HepG2 (cell line): ENCODE results near the gene HTN1. TPM values are rescaled to one million over a fixed set of nuclear protein-coding genes. Genes with fewer than 3 reads are reported as not detected.

Experiments used
- ATAC-seq: fragments of 200-7000 bp; cut with Tn5 transposase; 3 replicates; pipeline ENCODE4 v1.9.1; 2020; ENCODE audit warnings: mild to moderate bottlenecking, moderate library complexity
- BruUV-seq: library from RNA; stranded (reverse); fragments of 400-500 nt; replicated peaks from 2 replicates; lab custom pipeline; 2021; lab: Mats Ljungman, UMichigan
- CTCF ChIA-PET: fragments of 300-600 bp; formaldehyde crosslinking; extraction: SDS; loops from one replicate; lab custom pipeline; 2021; ENCODE audit warnings: low total read pairs, inconsistent platforms, low intra/inter-chr PET ratio; lab: Yijun Ruan, JAX
- POLR2A ChIA-PET: fragments of 350-600 bp; sonication (Branson Sonifier 250); formaldehyde crosslinking; loops from one replicate; lab custom pipeline; 2020; ENCODE audit warnings: antibody characterized with exemption, inconsistent platforms; lab: Yijun Ruan, JAX
- DNase-seq: peaks from one replicate; pipeline ENCODE4 v3.0.0-alpha.2; 2015; ENCODE audit warnings: low spot score
- FAIRE-seq: peaks from 3 replicates; lab custom pipeline; 2011; peaks lifted over from hg19 to GRCh38; lab: Jason Lieb, UNC
- H2AFZ ChIP-seq: one replicate; pipeline ENCODE4 v1.6.1; 2011; ENCODE audit warnings: low read length, inconsistent platforms
- H3K27ac ChIP-seq: fragments of 300-600 bp; 3 replicates; pipeline ENCODE4 v1.8.0; 2011; ENCODE audit warnings: mixed run types, mild to moderate bottlenecking, mixed read lengths, low read length, inconsistent platforms; ENCODE audit not compliant: insufficient read depth; ENCODE audit errors: extremely low read length
- H3K27me3 ChIP-seq, 2 experiments: fragments of 200-600 bp in 1 of 2; 2 replicates in 1 of 2; 3 replicates in 1 of 2; pipeline versions ENCODE4 v1.6.0 to v1.8.0; 2011; ENCODE audit warnings: low read length in 2 of 2, mild to moderate bottlenecking in 2 of 2, moderate library complexity in 2 of 2, inconsistent platforms in 1 of 2; ENCODE audit not compliant: insufficient read depth in 2 of 2, control insufficient read depth in 1 of 2
- H3K36me3 ChIP-seq, 2 experiments: fragments of 200-600 bp in 1 of 2; replicated peaks in 1 of 2; 2 replicates in 1 of 2; 3 replicates in 1 of 2; pipeline versions ENCODE4 v1.5.1 to v1.8.0; 2011; ENCODE audit warnings: low read length in 2 of 2, inconsistent platforms in 1 of 2; ENCODE audit not compliant: insufficient read depth in 2 of 2, control insufficient read depth in 1 of 2
- H3K4me1 ChIP-seq: 2 replicates; pipeline ENCODE4 v1.5.1; 2012; ENCODE audit warnings: low read length, inconsistent platforms; ENCODE audit not compliant: insufficient read depth
- H3K4me2 ChIP-seq: 2 replicates; pipeline ENCODE4 v1.6.0; 2011; ENCODE audit warnings: low read depth, low read length, inconsistent platforms
- H3K4me3 ChIP-seq, 3 experiments: fragments of 200-600 bp in 1 of 3; sonication (generic), shearing (Covaris generic) in 1 of 3; replicated peaks in 1 of 3; 2 replicates each; pipeline ENCODE4 v1.5.1; 2011 to 2016; ENCODE audit warnings: low read length in 3 of 3, inconsistent platforms in 2 of 3, low read depth in 2 of 3, mild to moderate bottlenecking in 2 of 3, control low read depth in 1 of 3, mixed read lengths in 1 of 3; ENCODE audit not compliant: insufficient read depth in 1 of 3
- H3K79me2 ChIP-seq: one replicate; pipeline ENCODE4 v1.6.1; 2011; ENCODE audit warnings: low read length, inconsistent platforms; ENCODE audit not compliant: insufficient read depth
- H3K9ac ChIP-seq: 2 replicates; pipeline ENCODE4 v1.6.0; 2011; ENCODE audit warnings: mild to moderate bottlenecking, low read depth, low read length, inconsistent platforms; ENCODE audit not compliant: insufficient read depth
- H3K9me3 ChIP-seq: 2 replicates; pipeline ENCODE4 v1.5.1; 2012; ENCODE audit warnings: mild to moderate bottlenecking, low read length
- H4K20me1 ChIP-seq: 2 replicates; pipeline ENCODE4 v1.6.0; 2011; ENCODE audit warnings: inconsistent platforms, mild to moderate bottlenecking, low read length, moderate library complexity; ENCODE audit not compliant: insufficient read depth
- BRF2 ChIP-seq: sonication (generic); formaldehyde crosslinking; IDR thresholded peaks from 2 replicates; pipeline ENCODE4 v1.8.1; 2022; ENCODE audit warnings: mild to moderate bottlenecking, missing genetic modification reagents
- CREM ChIP-seq, 2 experiments: sonication (generic) in 1 of 2; formaldehyde crosslinking in 1 of 2; IDR thresholded peaks; 2 replicates each; pipeline versions ENCODE4 v1.4.0 to v1.6.1; 2016 to 2020; ENCODE audit warnings: antibody characterized with exemption in 1 of 2, mild to moderate bottlenecking in 1 of 2, missing genetic modification reagents in 1 of 2
- DMAP1 ChIP-seq: IDR thresholded peaks from 2 replicates; pipeline ENCODE4 v1.6.1; 2016
- KAT7 ChIP-seq: IDR thresholded peaks from 2 replicates; pipeline ENCODE4 v1.6.1; 2018; ENCODE audit warnings: borderline replicate concordance, missing compliant biosample characterization
- SUZ12 ChIP-seq: fragments of 150-350 bp; IDR thresholded peaks from 2 replicates; pipeline ENCODE4 v1.6.1; 2014; ENCODE audit warnings: low read depth, low read length
- TCF7L2 ChIP-seq: IDR thresholded peaks from 2 replicates; pipeline ENCODE4 v1.6.1; 2011; ENCODE audit warnings: mild to moderate bottlenecking, low read depth, low read length, moderate library complexity
- ZBTB42 ChIP-seq: sonication (generic); formaldehyde crosslinking; IDR thresholded peaks from 2 replicates; pipeline ENCODE4 v1.5.0; 2020; ENCODE audit warnings: mild to moderate bottlenecking, missing genetic modification reagents
- ZNF143 ChIP-seq: sonication (generic); formaldehyde crosslinking; IDR thresholded peaks from 2 replicates; pipeline ENCODE4 v1.4.0; 2020; ENCODE audit warnings: missing genetic modification reagents
- WGBS: methylation state at CpG from one replicate; pipeline ENCODE4 v1.1.6; 2017; ENCODE audit warnings: low lambda C conversion rate; 5-methylcytosine and 5-hydroxymethylcytosine counted together
- in situ Hi-C: cut with HindIII; loops from 2 replicates; pipeline ENCODE4 v1.10.0; 2017; ENCODE audit warnings: low pct_unique_long_range_greater_than_20kb; ENCODE audit not compliant: extremely low pct_ligation_motif_present
- intact Hi-C: fragments of 100-400 bp; cut with micrococcal nuclease; formaldehyde crosslinking; loops from one replicate; pipeline ENCODE4 v1.10.0; 2022; ENCODE audit not compliant: unreplicated experiment
- polyA plus RNA-seq, 8 experiments: library from polyadenylated mRNA; depleted of rRNA in 3 of 8; stranded (reverse) in 7 of 8; unstranded in 1 of 8; fragments of >200 nt; fragmentation: Illumina TruSeq in 4 of 8; extraction: Trizol in 4 of 8; gene quantifications; 2 replicates each; pipeline versions ENCODE4 v1.2.1 to v1.2.3, GENCODE V29; 2011 to 2016; ENCODE audit warnings: low read depth in 4 of 8, missing spikeins in 1 of 8, mixed read lengths in 1 of 8; ENCODE audit not compliant: insufficient read depth in 1 of 8
- total RNA-seq, 5 experiments: library from RNA; depleted of rRNA; stranded (reverse); fragments of >200 nt; fragmentation: Illumina TruSeq; extraction: Trizol; gene quantifications; 2 replicates each; pipeline ENCODE4 v1.2.3, GENCODE V29; 2016; ENCODE audit warnings: low read depth in 1 of 5

The HTN1 gene
- total and polyA plus RNA-seq, 2 of the 13 experiments (the other 11 are each of a cell fraction or from before 2014, with no cell fraction given): 0.21 TPM; not detected in 1

- no peak for TF ChIP-seq BRF2 (CRISPR knock-in tag)
- no peak for TF ChIP-seq DMAP1 (CRISPR knock-in tag)
- no peak for TF ChIP-seq TCF7L2
Observed at GRCh38 chr4:70059149-70059548, 8.9 kb downstream of the HTN1 start (continued).

- no peaks in the 10 kb centered on the region for H4K20me1 ChIP-seq
- peaks cover 7% of the 10 kb centered on the region for H3K4me1 ChIP-seq
- FAIRE-seq: no peak
- no peaks in the 10 kb centered on the region for H3K79me2 ChIP-seq
- CTCF ChIA-PET: no interaction called here
- POLR2A ChIA-PET: no interaction called here
- intact Hi-C loops: no loop called here
- H3K4me2 ChIP-seq: no peak overlapping the region
- WGBS: 19% methylated on average over 1 of the region's 1 CpG
- H3K27ac ChIP-seq: no peak overlapping the region
- H3K4me3 ChIP-seq: no peak overlapping the region
- H3K9me3 ChIP-seq: no peaks in the 10 kb centered on the region
- in situ Hi-C loops: no loop called here
- no peak for DNase-seq
- H3K36me3 ChIP-seq: no peaks in the 10 kb centered on the region
- no peak overlapping the region for H3K9ac ChIP-seq
- no peak for ATAC-seq
- TF ChIP-seq ZNF143: no peak
- TF ChIP-seq KAT7 (CRISPR knock-in tag): no peak
- no peak for TF ChIP-seq SUZ12
- no peak for TF ChIP-seq CREM (IDR thresholded peaks at IDR 0.05)
- no peak for TF ChIP-seq CREM (CRISPR knock-in tag; IDR thresholded peaks at IDR 0.05)
- TF ChIP-seq ZBTB42 (CRISPR knock-in tag): no peak
- H3K27me3 ChIP-seq: no peaks in the 10 kb centered on the region
- no TSS peak for BruUV-seq
- no peak overlapping the region for H2AFZ ChIP-seq
Observed at GRCh38 chr4:70062000-70062399, 11.8 kb downstream of the HTN1 start.
